IPS DF 19.7 (cell line): ENCODE measurements around the gene SAMMSON.

Experiments
- DNase-seq: peaks from one replicate; pipeline ENCODE4 v3.0.0-alpha.2; 2013; ENCODE audit warnings: low read depth, low spot score

SAMMSON gene

DNA sequence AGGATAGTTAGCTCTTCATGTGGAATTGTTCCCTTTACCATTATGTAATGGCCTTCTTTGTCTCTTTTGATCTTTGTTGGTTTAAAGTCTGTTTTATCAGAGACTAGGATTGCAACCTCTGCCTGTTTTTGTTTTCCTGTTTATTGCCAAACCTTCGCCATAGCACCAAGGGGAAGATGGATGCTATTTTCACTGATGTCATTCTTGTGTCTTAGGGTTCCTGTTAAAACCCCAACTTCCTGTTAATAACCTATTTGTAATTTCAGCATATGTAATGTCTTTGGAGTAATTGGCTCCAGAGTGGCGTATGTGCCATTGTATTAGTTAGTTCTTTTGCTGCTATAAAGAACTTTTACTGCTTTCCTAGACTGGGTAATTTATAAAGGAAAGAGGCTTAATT is 10.8 kb downstream of the SAMMSON start:
- no peak for DNase-seq

DNA sequence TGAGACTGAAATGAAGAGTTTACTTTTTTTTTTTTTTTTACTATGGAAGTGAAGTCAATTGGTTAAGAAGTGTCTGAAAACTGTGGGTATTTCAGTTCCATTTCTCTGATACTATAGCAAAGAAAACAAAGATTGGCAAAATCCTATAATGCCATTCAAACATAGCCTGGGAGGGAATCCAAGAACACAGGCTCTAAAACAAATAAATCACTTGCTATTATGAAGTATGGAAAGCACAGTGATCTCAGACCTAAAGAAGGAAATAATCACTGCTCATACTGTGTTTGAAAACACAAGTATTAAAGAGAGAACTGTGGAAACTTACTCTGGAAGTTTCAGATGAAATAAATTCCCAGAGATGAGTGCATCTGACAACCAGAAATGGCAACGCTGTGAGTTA is 12.0 kb downstream of the SAMMSON start:
- no peak for DNase-seq

DNA sequence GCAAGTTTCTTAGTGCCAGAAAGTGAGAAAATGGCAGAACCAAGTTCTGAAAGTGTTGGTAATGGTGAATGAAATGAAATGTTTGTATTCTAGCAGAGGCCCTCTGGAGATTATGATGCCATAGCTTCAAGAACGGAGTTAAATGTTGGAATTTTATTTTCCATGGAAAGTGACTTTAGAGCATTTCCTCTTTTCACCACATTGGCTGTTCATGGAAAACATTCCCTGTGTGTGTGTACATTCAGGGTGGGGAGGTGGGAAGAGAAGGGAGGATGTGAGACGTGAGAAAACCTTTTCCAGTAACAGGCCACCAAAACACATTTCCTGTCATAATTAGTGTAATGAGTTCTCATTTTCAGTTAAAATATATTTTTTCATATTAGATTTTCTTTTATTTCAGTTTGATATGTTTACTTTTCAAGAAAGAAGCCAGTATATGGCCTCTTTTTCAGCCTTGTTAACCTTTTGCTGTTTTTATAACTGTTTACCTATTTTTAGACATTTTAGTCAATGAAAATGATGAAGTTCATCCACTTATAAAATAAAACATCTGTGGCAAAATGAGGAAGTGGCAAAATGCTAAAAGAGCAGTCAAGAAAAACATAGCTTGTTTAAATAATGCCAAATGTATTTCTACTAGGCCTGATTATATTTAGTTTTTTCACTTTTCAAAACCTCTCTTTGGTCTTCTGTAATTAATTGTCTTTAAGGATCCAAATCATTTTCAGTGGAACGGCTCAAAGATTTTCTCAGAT is 21.6 kb downstream of the SAMMSON start:
- no peak for DNase-seq

DNA sequence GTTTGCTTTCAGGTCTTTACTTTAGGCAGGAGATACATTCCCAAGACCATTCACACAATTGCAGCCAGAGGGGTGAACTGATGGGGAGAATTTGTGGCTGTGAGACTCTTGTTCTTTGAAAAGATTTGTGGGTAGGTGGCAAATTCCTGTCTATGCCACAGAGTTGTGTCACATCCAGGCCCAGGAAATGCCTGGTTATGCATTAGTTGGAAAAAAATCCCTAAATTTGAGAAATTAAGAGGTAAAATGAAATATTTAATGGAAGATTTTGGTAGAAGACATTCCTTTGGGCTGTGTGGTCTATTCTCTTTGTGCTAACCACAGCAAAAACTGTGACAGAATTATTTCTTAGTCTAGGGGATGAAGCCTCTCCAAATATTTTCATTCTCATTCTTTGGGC is 28.8 kb downstream of the SAMMSON start:
- no peak for DNase-seq

DNA sequence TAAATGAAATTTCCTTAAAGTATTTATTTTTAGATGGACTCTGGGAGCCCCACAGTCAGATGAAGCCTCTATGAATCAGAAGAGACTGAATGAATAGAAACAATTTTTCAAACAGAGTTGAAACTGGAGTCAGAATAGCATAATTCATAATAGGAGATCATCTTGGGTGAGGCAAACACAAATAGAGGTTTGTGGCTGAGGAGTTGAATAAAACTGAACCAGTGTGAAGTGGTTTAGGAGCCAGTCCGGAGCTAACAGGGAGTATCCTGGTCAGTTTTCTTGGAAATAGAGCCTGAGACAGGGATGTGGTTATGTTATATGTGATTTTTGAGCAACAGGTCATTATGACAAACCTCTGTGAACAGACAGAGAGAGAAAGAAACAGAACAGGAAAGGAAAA is 39.2 kb downstream of the SAMMSON start:
- no peak for DNase-seq

DNA sequence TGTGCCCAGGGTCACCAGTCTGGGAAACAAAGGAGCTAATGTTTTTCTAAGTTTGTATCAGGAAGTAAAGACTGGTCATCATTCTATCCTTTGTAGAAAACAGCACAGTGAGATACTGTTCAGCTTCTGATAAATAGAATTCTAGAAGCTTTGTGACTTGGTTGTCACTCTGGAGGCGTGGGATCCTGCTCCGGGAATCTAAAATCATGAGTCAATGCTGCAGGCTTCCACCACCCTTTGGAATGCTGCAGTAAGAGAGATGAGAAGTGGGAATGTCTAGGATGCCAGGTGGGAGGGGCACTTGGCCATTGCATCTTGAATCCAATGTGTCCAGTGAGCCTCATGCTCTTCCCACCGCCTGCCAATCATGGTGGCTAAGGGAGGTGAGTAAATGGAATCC is 40.9 kb downstream of the SAMMSON start:
- no peak for DNase-seq

DNA sequence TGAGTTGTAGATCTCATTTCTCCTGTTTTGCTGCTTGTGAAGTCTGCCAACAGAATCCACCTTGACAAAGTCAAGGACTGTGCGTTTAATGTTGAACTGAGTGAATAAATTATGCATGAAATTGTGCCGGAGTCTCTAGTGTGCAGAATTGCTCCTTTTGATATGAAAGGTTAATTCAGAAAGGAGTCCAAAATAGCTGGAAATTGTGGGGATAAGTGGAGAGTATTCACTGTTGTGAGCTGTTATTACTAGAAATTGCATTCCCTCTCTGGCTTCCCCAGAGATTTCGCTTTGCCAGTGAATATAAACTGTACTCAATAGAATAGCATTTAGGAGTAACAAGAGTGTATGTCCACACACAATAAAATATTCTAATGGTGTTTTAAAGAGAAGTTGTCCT is 43.1 kb downstream of the SAMMSON start:
- no peak for DNase-seq

DNA sequence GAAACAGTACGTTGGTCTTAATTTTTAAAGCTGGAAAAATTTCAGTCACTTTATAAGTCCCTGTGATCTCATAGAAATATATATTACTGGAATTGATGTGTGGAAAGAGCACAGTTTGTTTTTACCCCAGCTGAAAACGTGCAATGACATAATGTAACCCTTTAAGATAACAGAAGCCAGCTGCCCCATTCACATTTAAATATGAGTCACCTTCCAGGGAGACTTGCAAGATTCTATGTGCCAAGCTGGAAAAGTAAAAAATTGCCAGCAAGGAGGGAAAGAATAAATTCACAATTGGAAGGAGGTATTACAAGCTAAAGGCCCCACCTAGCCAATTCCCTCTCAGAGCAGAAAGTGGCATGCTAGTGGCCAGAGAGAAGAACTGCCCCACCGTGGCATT is 50.2 kb downstream of the SAMMSON start:
- DNase-seq = no peak

DNA sequence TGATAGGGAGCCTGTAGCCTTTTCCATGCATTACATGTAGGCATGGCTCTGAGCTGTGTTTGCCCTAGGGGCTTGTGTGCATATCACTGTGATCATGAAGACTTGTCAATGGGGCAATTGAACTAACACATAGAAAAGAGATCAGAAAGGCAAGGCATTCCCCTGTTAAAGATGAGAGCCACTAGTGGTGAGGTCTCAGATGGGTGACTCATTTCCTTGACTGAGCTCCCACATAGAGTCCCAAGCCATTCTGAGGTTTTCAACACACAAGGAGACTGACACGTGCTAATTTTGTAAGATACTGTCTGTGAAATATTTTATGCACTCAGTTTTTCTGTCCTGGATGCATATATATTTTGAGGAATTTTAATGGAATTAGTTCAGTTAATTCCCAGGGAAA is 53.8 kb downstream of the SAMMSON start:
- no peak for DNase-seq

DNA sequence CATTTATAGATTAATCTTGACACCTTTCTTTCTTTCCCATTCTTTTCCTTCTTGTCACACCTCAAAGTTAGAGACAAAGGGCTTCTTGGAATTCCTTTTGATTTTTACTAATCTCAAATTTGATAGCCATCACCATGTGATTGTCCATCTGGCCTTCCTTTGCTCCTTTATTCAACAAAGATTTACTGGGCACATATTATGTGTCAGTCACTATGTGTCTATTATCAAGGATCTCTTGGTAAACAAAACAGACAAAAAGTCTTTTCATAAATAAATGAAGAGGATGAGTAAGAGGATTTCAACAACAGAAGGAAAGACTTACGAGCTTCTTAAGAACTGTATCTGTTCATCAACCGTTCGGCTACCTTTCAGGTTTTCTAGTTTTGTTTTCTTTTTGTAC is 56.5 kb downstream of the SAMMSON start:
- no peak for DNase-seq

DNA sequence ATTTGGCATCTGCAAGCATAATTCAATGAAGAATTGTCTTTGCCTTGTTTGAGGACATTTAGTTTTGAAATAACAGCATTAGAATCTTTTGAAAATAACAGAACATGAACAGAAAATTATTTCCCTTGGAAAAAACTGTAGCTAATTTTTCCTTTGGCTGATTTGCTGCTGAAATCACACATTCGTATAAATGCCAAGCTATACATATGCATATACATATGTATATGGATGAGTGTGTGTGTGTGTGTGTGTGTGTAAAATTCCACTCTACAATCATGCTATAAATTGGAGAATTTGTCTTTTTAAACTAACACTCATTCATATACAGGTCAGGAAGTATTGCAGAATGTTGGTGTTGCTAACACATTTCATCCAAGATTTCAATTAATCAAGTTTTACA is 57.9 kb downstream of the SAMMSON start:
- DNase-seq = no peak

DNA sequence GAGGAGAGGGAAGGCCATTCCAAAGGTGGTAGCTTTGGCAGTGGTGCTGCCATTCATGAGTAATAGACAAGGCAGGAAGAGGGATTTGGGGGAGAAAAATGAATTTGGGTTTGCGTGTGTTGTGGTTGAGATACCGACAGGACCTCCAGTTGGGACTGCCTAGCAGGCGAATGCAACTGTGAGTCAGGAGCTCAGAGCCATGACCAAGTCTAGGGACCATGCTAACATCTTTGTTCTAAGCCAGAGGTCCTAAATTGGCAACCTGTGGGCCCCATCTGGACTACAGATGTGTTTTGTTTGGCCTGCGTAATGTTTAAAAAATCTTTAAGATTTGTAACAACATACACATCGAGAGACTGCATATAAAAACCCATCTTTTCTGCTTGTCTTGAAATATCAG is 61.6 kb downstream of the SAMMSON start:
- DNase-seq = no peak

DNA sequence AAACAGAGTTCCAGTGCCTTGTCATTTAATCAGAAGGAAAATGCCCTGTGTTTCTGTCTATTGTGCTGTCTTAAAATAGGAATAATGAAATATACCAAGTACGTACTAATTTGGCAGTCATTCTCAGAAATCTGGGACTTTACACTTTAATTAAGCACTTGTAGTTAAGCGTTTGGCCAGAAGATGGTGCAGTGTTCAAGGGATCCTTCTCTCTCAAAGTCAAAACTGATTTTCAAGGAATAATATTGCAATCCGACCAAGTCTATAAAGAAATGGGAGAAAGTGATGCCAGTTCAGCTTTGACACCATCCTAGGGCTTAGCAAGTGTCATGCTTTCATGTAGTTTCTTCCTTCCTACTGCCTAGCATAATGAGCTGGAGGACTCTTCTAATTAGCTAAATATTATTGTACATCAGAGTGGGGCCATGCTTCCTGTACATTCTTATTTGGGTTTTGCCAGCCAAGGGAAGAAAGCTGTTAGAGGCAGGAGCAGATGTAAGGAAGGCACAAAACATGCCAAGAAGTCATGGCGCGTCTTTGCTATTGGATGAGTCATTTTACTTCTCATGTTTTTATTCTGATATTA is 64.8 kb downstream of the SAMMSON start:
- no peak for DNase-seq

DNA sequence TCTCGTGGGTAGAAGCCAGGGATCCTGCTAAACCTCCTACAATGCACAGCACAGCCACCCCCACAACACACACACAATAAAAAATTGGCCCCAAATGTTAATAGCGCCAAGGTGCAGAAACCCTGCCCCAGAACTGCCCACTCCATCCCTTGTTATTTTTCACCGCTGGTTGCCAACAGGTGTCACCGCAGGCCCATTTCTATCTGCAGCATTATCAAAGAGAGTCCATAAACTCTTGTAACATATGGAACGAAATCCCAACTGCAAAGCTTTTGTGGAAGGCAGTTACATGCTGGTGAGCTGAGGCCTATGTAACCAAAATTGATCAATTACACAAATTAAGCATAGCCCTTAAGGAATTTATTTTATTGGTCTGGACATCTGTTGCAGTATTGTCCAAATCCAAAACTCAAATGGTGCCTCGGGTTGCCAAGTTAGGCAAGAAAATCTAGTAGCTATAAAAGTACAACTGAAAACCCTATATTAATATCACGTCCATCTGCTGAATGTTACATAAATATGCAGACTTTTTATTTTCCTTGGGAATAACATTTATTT is 66.2 kb downstream of the SAMMSON start:
- no peak for DNase-seq

DNA sequence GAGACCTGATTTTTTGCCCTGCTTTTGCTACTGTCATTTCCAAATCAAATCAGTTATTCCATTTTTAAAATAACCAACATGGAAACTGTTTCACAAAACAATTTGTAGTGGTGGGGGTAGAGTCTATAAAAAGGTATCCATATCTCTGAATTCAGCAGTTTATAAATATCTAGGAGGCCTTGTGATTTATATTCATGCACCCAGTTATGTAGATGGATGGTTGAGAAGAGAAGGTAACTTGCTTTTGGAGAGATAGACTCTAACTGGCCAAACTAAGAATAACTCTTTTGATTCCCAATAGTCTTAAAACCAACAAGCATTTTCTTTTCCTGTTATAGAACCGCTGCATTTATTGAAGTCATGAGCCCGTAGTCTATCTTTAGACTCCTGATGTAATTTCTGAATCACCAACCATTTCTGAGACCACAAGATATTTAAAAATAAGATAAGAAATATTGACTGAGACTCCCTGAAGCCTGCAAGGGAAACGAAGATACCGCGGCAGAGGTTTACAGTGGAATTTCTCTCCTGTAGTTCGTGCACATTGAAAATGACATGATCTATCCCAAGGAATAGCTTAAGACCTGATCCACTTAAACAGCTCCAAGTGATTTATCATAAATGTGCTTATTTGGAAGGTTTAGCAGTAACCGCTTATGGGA is 68.5 kb downstream of the SAMMSON start:
- no peak for DNase-seq

DNA sequence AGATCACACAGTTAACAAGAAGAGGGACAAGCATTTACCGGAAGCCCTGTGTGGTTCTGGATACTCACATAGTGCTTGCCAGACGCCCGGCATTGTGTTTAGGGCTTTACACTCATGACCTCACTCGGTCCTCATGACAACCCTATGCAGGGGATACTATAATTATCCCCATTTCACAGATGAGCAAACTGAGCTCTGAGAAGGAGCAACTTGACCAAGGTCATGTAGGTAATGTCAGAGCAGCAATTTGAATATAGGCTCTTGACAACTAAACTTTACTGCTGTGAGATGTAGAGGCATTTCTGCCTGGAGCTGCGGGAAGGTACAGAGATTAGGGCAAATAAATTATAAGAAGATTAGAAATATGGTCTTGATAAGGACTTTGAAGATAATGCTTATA is 70.0 kb downstream of the SAMMSON start:
- no peak for DNase-seq

DNA sequence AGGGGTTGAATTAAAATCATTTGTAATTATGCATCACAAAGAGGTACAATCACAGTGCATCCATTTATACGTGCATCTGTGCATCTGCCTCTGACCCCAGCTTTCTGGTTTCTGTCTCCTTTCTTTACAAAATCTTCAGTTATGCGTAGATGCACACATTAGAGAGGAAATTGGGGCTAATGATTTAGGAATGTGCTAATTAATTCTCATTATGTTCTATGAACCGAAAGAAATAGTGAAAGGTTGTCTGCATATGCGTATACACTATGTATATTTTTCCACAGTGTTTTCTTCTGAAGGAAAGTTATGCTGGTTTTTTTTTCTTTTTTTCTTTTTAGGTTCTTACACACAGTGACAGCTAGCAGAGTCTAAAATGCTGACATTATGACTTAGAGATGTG is 71.6 kb downstream of the SAMMSON start:
- DNase-seq = no peak

DNA sequence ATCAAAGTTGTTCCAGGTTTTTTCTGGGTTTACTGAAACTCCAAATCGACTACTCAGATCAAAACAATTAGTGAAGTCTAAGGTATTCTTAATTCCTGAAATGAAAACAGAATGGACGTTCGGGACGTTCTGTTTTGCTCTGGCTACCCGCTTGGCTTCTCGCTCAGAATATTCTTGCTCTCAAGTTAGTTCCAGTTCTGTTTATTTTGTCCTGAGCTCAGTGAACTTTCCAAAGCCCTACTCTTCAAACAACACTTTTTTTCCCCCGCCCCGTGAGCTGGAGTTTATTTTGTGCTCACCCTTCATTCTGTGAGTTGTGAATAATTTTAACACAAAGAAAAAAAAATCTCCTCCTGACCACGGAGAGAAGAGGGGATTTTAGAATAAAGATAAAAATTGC is 72.6 kb downstream of the SAMMSON start:
- no peak for DNase-seq

DNA sequence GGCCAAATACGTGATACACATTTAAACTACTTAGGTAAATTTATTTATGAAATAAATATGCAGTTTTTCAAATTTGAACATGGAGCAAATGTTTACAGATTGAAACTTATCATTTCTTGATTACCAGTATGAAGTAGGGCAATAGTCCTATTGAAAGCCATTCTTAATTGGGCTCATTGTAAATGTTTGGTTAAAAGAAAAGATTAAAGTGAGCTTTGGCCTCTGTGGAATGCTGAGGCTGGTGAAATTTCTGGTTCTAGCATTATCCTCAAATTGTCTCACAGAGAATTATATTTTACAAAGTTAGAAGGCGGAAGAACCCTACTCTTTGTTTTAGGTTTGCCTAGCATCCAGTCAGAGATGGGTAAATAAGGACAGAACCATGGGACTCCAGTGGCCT is 73.2 kb downstream of the SAMMSON start:
- DNase-seq = no peak

DNA sequence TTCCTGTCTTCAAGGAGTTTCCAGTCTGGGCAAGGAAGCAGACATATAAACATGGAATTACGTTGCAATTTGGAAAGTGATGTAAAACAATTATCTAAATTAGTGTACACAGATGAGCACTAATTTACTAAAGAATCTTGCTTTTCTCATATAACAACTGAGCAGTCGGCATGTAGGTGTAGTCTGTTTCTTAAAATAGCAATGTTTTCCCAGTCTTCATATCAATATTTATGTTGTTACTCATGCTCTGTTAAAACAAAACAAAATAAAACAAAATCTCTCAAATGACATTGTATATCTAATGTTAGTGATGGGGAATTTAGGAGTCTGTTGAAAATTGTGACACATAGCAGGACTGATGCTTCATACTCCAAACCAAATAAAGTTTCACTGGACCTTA is 75.6 kb downstream of the SAMMSON start:
- no peak for DNase-seq

DNA sequence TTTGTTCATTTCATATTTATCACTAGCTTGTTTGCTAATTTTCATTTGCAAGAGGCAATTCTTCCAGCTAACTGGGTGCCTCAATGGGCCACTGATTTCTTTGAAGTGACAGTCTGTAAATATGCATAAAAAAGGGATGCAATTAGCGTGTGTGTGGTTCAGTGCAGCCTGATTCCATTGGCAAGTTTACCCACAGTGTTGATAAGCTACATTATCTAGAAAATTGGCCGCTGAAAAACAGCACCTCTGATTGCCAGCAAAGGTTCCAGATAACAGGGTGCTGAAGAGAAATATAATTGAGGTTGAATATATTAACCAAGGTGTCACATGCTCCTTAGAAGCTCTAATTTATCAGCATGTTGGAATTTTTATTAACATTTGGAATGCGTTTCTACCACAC is 76.9 kb downstream of the SAMMSON start:
- DNase-seq = no peak

DNA sequence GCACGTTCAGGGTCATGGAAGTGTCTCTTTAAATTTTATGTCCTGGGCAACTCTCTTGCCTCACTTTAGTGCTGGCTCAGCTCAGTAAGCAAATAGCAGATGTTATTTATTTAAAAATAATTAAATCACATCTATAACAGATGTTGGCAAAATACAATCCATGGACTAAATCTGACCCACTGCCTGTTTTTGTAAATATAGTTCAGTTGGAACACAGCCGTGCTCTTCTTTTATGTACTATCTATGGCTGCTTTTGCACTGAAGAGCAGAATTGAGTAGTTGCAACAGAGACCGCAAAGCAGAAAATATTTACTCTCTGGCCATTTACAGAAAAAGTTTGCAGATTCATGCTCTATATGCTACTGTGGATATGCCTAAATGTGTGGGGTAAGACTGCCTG is 79.2 kb downstream of the SAMMSON start:
- DNase-seq = no peak

DNA sequence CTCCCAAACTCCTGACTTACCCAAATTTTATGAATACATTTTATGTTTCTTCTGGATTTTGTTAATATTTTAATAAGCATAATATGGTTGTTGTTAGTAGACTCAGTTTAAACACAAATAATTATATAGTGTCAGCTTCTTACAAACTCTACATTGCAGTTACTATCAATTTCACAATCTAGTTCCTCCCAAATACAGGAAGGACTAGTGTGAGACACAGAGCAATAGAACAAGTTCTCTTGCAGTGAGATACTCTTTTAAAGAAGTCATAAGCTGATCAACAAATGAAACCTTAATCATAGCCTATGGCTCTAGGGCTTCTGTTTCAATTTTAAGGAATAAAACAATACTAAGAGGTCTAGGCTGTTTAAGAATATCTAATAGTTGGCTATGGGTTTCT is 86.1 kb downstream of the SAMMSON start:
- no peak for DNase-seq
